Measurements from ENCODE around the gene ACR.
A peak's percentile ranks its signal among the peaks of the same experiment; 100 is the strongest.

The ACR gene

DNA sequence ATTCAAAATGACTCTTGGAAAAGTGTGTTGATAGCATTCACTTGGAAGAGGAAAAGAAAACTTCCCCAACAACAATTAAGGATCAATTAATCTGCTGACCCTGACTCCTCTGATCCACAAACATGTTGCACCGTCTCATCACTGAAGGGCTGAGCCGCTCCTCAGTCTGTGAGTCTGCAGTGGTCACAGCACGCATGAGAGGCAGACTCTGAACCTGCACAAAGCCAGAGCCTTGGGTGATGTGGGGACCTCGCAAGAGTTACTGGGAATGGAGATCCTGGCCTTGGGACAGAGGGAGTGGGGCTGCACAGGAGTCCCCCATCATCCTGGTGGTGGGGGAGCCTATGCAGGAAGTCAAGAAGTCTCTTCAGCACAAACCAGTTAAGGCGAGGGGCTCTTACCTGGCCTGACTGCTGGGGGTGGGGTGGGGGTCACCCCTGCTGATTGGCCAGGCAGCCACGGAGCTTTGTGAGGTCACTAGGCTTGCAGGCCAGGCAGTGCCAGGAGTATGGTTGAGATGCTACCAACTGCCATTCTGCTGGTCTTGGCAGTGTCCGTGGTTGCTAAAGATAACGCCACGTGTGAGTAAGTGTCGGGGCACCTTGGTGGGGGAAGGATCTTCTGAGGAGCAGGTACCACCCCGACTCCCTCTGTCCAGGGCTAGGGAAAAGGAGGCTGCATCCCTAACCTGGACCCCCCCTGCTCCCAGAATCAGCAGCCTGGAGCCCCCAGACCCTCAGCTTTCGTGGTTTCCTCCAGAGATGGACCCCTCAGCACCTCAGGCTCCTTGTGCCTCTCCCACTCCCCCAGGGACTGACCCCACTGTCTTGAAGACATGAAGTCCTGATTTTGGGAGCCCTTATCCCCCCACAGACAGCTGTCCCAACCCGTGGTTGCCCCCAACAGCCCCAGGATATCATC, at the start of gene ACR:
ACR (plus strand) TSS at position 477 of the 921 bp plus-strand sequence; CDS start at position 509, 32 bp downstream.
- no peak for DNase-seq

DNA sequence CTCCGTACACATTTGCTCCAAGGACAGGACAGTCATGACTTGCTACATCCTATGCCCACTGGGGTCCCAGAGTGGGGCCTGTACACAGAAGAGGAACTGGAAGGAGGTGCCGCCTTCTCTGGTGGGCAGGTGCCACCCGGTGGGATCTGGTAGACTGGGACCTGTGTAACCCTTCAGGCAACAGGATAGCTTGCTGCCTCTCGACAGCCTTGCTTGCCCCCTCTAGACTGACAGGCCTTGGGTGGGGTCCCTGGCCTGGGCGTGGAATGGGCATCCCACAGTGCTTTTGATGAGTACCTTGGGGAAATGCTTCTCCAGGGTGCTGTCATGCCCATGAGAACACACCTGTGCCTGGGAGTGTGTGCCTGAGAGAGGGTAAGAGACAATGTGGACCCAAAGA, 49.6 kb upstream of the ACR start:
- DNase-seq, result no peak

DNA sequence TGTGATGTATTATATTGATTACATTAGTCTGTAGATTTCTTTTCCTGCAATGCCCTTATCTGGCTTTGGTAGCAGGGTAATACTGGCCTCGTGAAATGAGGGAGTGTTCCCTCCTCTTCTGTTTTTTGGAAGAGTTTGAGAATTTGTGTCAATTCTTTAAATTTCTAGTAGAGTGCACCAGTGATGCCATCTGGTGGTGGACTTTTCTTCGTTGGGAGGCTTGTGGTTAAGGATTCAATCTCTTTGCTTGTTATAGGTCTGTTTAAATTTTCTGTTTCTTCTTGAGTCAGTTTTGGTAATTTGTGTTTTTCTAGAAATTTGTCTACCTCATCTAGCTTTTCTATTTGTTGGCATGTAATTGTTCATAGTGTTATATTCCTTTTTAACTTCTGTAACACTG, 46.5 kb upstream of the ACR start:
- peak; percentile 62 for DNase-seq

DNA sequence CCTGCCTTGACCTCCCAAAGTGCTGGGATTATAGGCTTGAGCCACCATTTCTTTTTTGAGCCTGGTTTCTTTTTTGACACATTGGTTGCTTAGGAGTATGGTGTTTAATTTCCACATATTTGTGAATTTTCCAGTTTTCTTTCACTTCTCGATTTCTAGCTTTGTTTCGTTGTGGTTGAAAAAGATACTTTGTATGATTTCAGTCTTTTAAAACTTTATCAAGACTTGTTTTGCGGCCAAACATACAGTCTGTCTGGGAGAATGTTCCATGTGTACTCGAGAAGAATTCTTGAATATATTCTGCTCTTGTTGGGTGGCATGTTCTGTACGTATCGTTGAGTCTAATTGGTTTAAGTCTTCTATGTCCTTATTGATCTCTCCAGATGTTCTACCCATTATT, 44.5 kb upstream of the ACR start:
- DNase-seq, result no peak

DNA sequence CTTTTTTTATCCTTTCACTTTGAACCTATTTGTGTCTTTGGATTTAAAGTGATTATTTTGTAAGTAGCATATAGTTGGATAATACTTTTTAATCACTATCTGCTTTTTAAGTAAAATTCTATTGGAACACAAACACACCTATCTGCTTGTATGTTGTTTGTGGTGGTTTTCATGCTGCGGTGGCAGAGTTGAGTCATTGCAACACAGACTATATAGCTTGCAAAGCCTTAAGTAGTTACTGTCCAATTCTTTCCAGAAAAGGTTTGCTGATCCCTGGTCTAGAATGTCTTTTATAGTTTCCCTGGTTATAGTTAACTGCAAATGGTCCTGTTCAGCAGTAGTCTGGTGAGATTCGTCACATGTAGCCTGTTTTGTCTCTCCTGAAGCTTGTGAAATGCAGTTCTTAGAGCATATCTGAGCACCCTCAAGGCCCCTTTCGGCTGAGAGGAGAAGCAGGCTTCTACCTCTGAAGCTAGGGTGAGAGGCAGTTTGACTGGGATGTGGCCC, 43.9 kb upstream of the ACR start:
- no peak for DNase-seq

DNA sequence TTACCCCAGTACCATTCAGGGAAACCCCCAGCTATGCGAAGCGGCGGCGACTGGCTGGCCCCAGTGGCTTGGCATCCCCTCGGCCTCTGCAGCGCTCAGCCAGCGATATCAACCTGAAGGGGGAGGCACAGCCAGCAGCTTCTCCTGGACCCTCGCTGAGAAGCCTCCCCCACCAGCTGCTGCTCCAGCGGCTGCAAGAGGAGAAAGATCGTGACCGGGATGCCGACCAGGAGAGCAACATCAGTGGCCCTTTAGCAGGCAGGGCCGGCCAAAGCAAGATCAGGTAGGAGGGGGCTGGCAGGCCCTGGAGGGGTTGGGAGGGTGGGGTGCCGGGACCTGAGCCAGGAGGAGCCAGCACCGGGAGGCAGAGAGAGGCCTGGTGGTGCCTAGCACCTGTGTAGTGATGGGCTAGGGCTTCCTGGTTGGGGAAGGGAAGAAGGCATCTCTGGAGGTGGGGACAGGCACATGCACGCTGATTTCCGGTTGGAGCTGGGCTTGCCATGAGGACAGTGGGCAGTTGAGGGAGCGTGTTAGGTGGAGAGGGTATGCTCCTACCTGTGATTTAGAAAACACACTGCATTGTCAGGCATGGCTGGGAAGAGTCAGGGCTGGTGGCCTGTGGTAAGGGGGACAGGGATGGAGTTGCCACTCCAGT, 43.1 kb upstream of the ACR start:
- no peak for DNase-seq

DNA sequence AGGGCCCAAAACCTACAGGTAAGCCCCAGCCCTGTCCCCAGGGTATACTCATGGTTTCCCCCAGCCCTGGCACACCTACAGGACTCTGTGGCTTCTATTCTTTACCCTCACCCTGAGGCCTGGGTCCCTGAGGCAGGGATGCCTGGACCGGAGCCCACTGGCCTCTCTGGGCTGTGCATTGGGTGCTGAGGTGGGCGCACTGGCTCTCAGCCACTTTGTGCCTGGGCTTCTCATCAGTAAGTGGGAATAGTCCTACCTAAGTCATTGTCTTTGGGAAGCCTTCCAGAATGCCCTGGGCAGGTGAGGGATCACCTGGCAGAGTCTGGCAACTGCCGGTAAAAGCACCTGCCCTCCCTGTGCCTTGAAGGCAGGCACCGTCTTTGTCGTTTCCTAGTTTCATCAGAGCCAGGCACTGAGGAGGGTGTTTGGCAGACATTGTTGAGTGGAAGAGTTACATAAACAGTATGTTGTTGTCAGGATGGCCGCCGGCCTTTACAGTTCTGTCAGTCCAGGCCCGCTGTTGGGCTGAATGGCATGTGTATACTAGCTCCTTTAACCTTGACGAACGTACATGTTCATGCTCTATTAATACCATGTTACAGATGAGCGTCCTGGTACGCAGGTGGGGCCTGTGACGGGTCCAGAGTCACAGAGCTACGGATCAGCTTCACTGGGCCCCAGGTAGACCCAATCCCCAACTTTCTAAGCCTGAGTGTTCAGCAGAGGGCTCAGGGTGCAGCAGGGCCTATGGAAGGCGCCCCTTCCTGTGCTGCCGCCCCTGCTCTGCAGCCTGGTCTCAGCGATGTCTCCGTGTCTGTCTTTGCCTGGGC, 42.4 kb upstream of the ACR start:
- DNase-seq, result no peak

DNA sequence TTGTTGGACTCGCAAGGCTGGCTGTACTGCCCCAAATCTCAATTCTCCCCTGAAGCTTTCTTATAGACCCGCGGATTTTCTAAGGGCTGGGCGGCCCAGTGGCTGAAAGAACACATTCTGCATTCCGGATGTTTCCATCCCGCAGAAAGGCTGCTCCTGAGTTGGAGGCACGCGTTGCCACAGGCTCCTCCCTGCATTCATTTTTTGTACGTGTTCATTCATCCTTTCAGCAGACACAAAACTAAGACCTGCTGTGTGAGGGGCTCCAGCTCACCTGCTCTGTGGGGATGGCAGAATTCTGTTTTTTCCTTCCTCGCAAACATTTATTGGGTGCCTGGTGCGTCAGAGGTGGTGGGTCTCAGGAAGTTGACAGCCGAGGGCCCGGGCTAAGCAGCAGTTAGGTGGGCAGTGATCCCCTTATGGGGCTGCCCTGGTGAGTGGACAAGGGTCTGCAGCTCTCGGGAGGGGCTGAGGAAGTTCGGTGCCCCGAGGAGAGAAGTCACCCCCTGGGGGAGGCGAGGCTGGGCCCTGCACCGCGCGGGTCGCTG, 41.7 kb upstream of the ACR start:
- DNase-seq, result no peak

DNA sequence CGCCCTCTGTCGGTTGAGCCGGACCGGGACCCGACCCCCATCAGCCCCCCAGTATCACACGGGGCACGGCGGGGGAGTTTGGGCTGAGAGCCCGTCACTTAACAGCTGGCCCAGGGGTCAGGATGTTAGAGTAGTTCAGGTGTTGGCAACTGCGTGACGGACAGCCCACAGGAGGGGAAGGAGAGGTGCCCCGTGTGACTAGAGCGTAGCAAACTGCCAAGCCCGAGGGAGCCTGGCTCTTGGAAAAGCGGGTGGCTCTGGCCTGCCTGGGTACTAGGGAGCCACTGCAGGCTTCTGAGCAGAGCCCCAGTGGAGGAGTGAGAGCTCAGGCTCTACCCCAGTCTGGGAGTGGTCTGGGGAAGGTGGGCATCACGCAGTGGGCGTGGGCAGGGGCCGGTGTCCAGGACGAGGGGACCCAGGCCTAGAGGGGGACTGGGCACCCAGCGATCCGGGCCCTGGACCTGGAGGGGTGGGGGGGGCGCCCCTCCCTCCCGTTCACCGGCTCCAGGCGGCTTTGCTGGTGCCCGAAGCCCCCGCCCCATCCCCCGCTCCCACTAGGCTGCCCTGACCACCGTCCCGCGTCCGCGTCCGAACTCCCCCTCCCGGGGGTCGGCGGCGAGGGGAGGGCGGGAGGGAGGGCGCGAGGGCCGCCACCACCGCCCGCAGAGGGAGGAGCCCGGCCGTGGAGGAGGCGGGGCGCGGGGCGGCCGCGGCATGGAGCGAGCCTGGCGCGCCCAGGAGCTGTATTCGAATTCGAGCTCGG, 41.0 kb upstream of the ACR start:
- DNase-seq, result no peak

DNA sequence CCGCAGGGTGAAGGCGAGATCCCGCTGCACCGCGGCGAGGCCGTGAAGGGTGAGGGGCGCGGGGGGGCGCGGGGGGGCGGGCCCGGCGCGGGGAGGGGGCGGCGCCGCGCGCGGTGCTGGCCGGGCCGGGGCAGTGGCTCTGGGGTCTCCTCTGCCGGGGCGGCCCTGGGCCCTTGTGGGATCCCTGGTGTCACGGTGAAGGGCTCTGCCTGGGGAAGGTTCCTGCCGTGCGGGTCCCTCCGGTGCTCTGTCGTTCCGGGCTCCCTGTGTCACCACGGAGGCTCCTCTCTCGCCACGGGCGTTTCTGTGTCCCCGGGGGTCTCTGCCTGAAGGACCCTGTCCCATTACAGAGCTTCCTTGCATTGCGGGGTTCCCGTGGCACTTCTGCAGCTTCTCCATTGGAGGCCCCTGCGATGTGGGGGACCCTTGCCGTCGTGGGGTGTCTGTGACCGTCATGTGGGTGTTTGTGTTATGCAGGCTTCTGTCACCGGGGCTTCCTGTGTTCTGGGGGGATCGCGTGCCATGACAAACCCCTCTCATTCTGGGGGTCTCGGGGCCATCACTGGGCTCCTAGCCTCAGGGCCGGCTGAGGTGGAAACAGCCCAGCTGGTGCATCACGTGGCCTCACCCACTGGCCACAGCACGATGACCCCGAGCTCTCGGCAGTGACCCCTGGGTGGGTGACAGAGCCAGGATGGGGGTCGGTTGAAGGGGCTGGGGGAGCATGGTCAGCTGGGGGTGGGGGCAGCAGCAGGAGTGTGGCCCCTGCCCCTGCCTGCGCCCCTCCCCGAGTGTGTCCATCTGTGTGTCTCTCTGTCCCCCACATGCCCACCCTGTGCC, 40.1 kb upstream of the ACR start:
- DNase-seq, result no peak

DNA sequence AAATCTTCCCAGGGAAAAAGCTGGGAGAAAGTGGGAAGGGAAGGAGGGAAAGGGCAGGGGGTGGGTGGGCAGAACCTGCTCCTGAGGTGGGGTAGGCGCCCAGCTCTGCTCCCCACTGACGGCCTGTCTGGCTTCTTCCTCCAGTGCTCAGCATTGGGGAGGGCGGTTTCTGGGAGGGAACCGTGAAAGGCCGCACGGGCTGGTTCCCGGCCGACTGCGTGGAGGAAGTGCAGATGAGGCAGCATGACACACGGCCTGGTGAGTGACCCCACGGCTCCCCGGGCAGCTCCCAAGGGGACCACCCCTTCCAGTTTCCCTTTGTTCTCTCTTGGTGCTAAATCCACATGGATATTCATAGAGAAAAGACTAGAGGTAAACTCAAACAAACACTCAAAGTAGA, 39.5 kb upstream of the ACR start:
- DNase-seq, result no peak

DNA sequence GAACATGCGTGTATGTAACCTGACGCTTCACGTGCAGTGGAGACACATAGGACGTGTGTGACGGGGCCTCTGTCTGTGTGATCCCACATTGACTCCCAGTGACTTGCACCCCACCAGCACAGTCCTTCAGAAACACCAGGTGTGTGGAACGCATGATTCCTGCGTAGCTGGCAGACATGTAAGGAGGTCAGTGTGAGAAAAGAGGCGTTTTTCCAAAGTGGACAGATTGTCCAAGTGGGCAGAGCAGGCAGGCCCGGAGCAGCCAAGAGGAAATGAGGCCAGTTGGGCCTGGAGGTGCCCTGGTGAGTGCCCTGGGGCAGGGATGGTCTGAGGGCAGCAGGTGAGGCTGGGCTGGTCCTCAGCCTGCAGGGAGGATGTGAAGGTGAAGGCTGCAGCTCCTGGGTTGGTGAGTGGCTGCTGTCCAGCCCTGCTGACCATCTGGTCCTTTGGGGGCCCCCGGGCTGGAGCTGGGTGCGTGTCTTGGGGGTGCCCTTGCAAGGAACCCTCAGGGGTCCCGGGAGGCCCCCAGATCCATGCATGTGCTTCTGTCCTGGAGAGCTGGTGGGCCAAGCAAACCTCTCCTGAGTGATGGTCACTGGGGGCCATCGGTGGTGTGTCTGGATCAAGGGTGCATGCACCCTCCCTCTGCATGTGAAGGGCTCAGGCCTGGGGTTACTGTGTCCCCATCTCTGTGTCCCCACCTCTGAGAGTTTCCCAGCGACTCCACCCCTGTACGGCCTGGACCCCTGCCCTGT, 38.8 kb upstream of the ACR start:
- DNase-seq, result no peak

DNA sequence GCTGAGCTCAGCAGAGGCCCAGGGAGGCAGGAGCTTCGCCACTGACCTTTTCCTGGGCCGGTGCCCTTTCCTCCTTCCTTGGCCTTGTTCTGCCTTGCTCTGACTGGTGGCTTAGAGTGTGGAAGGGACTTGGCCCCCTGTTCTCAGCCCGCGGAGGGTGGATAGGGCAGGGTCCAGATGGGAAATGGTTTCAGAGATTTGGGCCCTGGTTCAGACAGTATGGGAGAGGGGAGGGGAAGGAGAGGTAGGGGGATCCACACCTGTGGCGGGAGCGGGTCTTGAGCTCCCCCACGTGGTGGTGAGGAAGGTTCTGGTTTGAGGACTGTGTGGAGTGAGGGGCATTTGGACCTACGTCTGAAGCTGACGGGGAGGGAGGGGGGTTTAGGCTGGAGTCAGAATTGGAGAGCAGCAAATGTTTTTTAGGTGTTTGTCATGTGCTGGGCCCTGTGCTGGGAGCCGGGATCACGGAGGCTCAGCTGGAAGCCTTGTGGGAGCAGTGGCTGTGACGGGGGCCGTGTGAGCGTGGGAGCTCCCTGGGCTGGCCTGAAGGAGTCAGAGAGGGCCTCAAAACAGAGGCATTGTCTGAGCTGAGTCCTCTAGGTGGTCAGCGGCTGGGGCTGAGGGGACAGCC, 38.1 kb upstream of the ACR start:
- no peak for DNase-seq

DNA sequence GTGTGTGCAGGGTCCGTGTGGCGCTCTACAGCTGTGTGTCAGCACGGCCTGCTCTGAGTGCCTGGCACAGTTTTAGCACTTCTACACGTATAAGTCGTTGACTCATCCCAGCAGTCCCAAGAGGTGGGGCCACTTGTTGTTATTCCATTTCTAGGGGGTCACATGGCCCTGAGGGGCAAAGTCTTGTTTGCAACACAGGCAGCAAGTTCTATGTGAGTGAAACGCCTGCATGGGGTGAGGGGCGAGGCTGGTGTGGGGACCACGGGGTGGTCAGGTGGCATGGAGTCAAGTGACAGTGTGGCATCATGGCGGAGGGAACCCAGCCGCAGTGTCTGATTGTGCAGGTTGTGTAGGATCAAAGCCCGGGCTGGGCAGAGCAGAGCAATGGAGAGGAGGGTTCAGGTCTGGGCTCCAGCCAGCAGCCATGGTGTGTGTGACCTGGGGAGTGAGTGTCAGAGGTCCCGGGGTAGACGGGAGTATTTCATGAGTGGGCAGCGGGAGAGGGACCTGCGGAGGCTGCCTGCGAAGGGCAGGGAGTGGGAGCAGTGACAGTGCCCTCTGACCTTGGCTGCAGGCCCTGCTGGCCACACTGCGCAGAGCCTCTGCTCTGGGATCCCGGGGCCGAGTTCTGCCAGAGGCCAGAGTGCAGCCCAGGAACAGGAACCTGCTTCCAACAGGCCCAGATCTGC, 37.5 kb upstream of the ACR start:
- no peak for DNase-seq

DNA sequence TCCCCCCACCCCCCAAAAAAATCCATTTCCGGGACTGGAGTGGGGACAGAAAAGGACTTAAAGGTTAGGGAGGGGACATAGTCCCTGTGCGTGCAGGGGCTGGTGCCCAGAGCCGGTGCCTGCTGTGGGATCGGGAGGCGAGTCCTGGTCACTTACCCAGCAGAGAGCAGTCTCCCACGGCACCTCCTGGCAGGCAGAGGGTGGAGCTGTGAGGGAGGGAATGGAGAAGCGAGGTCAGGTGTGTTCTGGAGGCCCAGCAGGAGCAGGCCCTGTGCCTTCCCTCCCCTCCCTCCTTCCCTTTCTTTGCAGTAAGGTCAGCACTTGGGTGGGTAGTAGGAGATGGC, 37.0 kb upstream of the ACR start:
- DNase-seq, result no peak

DNA sequence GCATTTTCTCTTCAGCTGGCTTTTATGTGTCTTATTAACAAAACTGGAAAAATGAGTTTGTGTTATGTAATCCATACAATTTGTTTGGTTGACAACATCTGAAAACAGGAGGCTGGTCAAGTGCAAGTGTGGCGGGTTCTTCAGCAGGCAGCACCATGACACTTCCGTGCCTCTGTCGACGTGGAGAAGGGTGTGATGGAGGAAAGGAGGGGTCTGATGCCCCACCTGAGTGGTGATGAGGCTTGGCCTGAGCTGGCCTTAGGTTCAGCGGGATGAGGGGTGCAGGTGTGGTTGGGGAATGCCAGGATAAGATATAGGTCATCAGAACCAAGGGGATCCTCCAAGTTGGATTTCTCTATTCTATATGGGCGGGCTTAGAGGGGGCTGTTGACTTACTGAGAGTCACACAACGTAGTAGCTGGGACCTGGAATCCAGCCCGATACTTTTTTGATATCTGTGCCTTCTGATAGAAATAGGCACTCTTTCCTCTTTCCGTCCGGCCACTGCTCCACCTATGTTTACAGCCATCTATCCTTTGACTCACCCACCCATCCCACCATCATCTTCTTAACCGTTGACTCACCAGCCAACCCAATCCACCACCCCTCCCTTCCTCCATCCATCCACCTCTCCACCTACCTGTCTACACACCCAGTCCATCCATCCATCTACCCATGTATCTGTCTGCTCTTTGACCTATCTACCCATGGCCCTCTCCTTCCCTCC, 36.4 kb upstream of the ACR start:
- DNase-seq, result no peak

DNA sequence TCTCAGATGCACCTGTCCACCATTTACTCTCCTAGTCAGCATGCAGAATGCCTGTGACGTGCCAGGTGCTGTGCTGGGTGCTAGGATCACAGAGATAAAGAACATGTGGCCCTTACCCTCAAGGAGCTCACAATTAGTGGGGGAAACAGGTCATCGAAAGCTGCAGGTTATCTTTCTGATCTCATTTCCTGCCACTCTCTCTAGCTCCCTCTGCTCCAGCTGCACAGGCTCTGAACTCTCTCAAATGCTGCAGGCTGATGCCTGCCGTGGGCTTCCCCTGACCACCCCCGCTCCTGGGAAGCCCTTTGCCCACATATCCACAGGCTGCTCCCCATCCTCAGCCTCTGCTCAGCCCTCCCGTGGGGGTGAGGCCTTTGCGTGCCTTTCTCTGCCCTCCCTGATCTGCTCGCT, 35.7 kb upstream of the ACR start:
- DNase-seq, result peak; percentile 14

DNA sequence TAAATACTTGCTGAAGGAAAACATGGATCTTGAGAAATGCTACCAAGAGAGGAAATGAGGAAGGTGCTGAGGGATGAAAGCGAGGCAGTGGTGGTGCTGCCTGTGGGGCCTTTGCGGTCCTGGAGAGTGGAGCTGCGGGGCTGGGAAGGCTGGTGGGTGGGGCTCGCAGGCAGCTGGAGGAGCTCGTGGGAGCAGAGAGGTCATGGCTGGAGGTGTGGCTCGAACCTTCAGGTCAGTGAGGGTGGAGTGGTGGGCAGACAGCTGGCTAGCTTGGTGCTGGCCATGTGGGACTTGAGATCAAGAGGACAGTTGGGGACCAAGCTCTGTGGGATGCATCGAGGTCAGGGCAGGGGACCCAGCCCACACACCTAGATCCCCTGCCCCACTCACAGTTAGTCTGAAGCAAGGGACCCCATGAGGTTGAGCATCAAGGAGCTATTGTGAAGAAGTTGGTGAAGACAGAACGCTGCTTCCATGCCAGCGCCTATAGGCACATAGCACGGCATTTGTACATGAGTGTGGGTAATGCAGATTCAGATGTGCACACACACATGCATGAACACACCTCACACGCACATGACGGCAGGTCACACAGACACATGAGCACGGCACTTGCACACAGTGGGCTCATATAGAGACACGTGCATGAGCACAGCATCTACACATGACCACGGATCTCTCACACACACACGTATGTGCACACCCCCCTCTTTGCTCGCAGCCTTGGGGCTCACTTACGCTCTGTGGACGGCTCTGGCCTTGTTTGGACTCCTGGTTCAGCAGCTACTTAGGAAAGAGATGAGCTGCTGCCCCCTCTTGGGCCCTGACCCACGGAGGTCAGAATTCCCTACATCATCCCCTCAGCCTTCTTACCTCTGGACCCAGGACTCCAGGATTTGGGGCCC, 34.9 kb upstream of the ACR start:
- DNase-seq, result no peak

Data from activated CD4-positive, alpha-beta T cell treated with anti-CD3 and anti-CD28 coated beads, Interleukin-2, Interleukin-6, amounts not matched to agents 100 ng/mL and 50 ng/mL, durations not matched to agents 16 hours and 8 hours (primary cell).